Measurements from ENCODE around the gene PA2G4.
A peak's percentile ranks its signal among the peaks of the same experiment; 100 is the strongest.

PA2G4 gene

DNA sequence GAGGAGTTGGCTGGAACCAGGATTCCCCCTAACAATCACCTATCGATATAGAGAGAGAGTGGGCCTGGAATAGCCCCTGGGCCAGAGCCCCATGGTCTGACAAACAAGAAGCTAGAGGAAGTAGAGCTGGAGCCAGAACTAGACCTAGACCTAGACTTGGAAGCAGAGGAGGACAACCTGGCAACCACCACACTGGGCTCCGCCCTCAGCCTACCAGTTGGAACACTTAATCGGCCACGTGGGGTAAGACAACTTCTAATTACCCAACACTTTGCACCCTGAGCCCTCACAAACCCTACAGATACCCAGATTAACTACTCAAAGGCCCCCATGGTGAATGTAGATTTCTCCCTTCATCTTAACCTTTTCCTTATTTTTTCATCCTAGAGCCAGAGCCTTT lies 4.6 kb upstream of the PA2G4 start:
- Histone ChIP-seq H3K36me3 (ENCODE audit: control insufficient read depth, insufficient read depth, low read length) (peaks cover 36% of the 10 kb centered on the region), H3K4me1 (ENCODE audit: control insufficient read depth, insufficient read depth, low read length) (no peaks in the 10 kb centered on the region), H3K4me3 (ENCODE audit: low read length) (no peak overlapping the region), H3K9me3 (ENCODE audit: control insufficient read depth, insufficient read depth, low read length) (no peaks in the 10 kb centered on the region), H3K27ac (ENCODE audit: low read length) (no peak overlapping the region), H3K27me3 (ENCODE audit: control insufficient read depth, insufficient read depth, low read length) (no peaks in the 10 kb centered on the region)
- WGBS (ENCODE audit: insufficient coverage, insufficient read length) = no CpG with 5 or more reads among the region's 4 CpGs
- DNase-seq (ENCODE audit: low read depth, low spot score) = no peak

GRCh38 chr12:56101045-56101444 lies 3.3 kb upstream of the PA2G4 start:
- Histone ChIP-seq H3K27ac (ENCODE audit: low read length) (no peak overlapping the region), H3K4me1 (ENCODE audit: control insufficient read depth, insufficient read depth, low read length) (no peaks in the 10 kb centered on the region)
- WGBS (ENCODE audit: insufficient coverage, insufficient read length) = 100% methylated on average over 2 of the region's 14 CpGs

DNA sequence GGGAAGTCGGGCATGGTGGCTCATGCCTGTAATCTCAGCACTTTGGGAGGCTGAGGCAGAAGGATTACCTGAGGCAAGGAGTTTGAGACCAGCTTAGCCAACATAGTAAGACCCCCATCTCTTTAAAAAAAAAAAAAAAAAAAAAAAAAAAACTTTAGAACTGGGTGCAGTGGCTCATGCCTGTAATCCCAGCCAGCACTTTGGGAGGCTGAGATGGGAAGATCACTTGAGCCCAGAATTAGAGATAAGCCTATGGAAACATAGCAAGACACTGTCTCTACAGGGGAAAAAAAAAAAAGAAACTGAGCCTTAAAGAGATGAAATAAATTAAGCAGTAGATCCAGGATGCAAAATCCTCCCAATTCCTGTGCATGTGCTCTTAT lies 1.7 kb upstream of the PA2G4 start:
- Histone ChIP-seq H3K36me3 (ENCODE audit: control insufficient read depth, insufficient read depth, low read length) (peaks cover 32% of the 10 kb centered on the region), H3K4me1 (ENCODE audit: control insufficient read depth, insufficient read depth, low read length) (no peaks in the 10 kb centered on the region), H3K9me3 (ENCODE audit: control insufficient read depth, insufficient read depth, low read length) (no peaks in the 10 kb centered on the region), H3K4me3 (ENCODE audit: low read length) (no peak overlapping the region), H3K27ac (ENCODE audit: low read length) (no peak overlapping the region), H3K27me3 (ENCODE audit: control insufficient read depth, insufficient read depth, low read length) (no peaks in the 10 kb centered on the region)
- no peak for DNase-seq (ENCODE audit: low read depth, low spot score)
- WGBS (ENCODE audit: insufficient coverage, insufficient read length) = no CpG with 5 or more reads among the region's 1 CpG

More at GRCh38 chr12:56101045-56101444, 3.3 kb upstream of the PA2G4 start:
- peaks cover 35% of the 10 kb centered on the region for H3K36me3 ChIP-seq (ENCODE audit: control insufficient read depth, insufficient read depth, low read length)
- no peaks in the 10 kb centered on the region for H3K9me3 ChIP-seq (ENCODE audit: control insufficient read depth, insufficient read depth, low read length)
- H3K27me3 ChIP-seq (ENCODE audit: control insufficient read depth, insufficient read depth, low read length) = no peaks in the 10 kb centered on the region
- H3K4me3 ChIP-seq (ENCODE audit: low read length) = no peak overlapping the region
- DNase-seq (ENCODE audit: low read depth, low spot score) = no peak

- peaks cover 31% of the 10 kb centered on the region for H3K36me3 ChIP-seq (ENCODE audit: control insufficient read depth, insufficient read depth, low read length)
- DNase-seq (ENCODE audit: low read depth, low spot score) = no peak
- no peaks in the 10 kb centered on the region for H3K9me3 ChIP-seq (ENCODE audit: control insufficient read depth, insufficient read depth, low read length)
- H3K4me3 ChIP-seq (ENCODE audit: low read length) = no peak overlapping the region; the same call in 1 of the 2 replicates
- H3K4me1 ChIP-seq (ENCODE audit: control insufficient read depth, insufficient read depth, low read length) = no peaks in the 10 kb centered on the region
- no CpG with 5 or more reads among the region's 6 CpGs for whole genome bisulfite sequencing (ENCODE audit: insufficient coverage, insufficient read length)
- H3K27ac ChIP-seq (ENCODE audit: low read length) = no peak overlapping the region
- no peaks in the 10 kb centered on the region for H3K27me3 ChIP-seq (ENCODE audit: control insufficient read depth, insufficient read depth, low read length)
Measured at GRCh38 chr12:56103066-56103711, 1.2 kb upstream of the PA2G4 start.

DNA sequence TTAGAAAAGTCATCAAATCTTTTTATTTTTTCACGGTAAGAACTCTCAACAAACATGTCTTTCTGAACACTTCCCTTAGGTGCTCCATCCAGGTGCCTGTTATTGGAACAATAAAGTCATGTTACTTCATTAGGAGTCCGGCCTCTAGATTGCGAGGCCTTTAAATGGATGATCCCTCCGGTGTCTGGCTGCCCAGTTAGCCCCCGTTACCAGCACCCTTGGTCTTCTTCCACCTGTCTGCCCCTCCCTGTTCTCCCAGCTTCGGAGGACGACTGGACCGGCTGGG lies 593 bp upstream of the PA2G4 start:
- Histone ChIP-seq H3K27ac (ENCODE audit: low read length) (no peak overlapping the region), H3K36me3 (ENCODE audit: control insufficient read depth, insufficient read depth, low read length) (peaks cover 27% of the 10 kb centered on the region), H3K9me3 (ENCODE audit: control insufficient read depth, insufficient read depth, low read length) (no peaks in the 10 kb centered on the region), H3K27me3 (ENCODE audit: control insufficient read depth, insufficient read depth, low read length) (no peaks in the 10 kb centered on the region), H3K4me3 (ENCODE audit: low read length) (peak overlapping the region; percentile 60; the same call in 1 of the 2 replicates), H3K4me1 (ENCODE audit: control insufficient read depth, insufficient read depth, low read length) (no peaks in the 10 kb centered on the region)
- no peak for DNase-seq (ENCODE audit: low read depth, low spot score)
- WGBS (ENCODE audit: insufficient coverage, insufficient read length) = no CpG with 5 or more reads among the region's 8 CpGs

- Histone ChIP-seq H3K36me3 (ENCODE audit: control insufficient read depth, insufficient read depth, low read length) (peaks cover 25% of the 10 kb centered on the region), H3K27me3 (ENCODE audit: control insufficient read depth, insufficient read depth, low read length) (no peaks in the 10 kb centered on the region), H3K9me3 (ENCODE audit: control insufficient read depth, insufficient read depth, low read length) (no peaks in the 10 kb centered on the region), H3K4me3 (ENCODE audit: low read length) (peak overlapping the region; percentile 75), H3K4me1 (ENCODE audit: control insufficient read depth, insufficient read depth, low read length) (no peaks in the 10 kb centered on the region), H3K27ac (ENCODE audit: low read length) (no peak overlapping the region)
- no peak for DNase-seq (ENCODE audit: low read depth, low spot score)
- no CpG with 5 or more reads among the region's 40 CpGs for WGBS (ENCODE audit: insufficient coverage, insufficient read length)
Measured at GRCh38 chr12:56104815-56105608, 653 bp downstream of the PA2G4 start.

DNA sequence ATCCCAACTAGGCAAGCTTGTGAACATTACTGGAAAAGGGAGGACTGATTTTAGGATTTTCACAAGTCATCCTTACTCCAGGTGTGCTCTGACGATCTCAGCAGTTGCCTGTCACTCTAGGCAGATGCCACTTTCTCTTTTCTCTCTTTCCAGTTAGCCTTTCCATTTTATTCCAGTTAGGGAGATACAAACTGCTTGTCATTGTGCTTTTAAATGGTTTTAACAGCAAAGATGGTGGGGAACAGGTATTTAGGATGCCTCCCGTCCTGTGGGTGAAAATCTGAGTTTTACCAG lies 1.2 kb downstream of the PA2G4 start:
- Histone ChIP-seq H3K27ac (ENCODE audit: low read length) (no peak overlapping the region), H3K27me3 (ENCODE audit: control insufficient read depth, insufficient read depth, low read length) (no peaks in the 10 kb centered on the region), H3K4me1 (ENCODE audit: control insufficient read depth, insufficient read depth, low read length) (no peaks in the 10 kb centered on the region), H3K9me3 (ENCODE audit: control insufficient read depth, insufficient read depth, low read length) (no peaks in the 10 kb centered on the region), H3K36me3 (ENCODE audit: control insufficient read depth, insufficient read depth, low read length) (peaks cover 28% of the 10 kb centered on the region), H3K4me3 (ENCODE audit: low read length) (peak overlapping the region; percentile 75; the same call in 1 of the 2 replicates)
- no peak for DNase-seq (ENCODE audit: low read depth, low spot score)
- WGBS (ENCODE audit: insufficient coverage, insufficient read length) = no CpG with 5 or more reads among the region's 2 CpGs

DNA sequence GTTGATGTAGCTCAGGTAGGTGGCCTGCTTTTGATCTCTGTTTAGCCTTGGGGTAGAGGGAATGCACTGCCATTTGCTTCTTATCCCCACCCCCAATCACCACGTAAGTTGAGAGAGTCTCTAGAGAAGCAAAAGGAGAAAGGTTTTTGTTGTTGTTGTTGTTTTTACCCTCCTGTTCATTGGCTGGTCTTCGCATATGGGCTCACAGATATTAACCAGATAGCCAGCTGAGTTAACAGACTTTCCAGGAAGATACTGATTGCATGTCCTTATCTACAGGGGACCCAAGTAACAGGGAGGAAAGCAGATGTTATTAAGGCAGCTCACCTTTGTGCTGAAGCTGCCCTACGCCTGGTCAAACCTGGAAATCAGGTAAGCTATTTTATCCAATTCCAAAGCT lies 2.9 kb downstream of the PA2G4 start:
- H3K4me1 ChIP-seq (ENCODE audit: control insufficient read depth, insufficient read depth, low read length) = no peaks in the 10 kb centered on the region
- H3K27me3 ChIP-seq (ENCODE audit: control insufficient read depth, insufficient read depth, low read length) = no peaks in the 10 kb centered on the region
- no peak overlapping the region for H3K4me3 ChIP-seq (ENCODE audit: low read length)
- no peak for DNase-seq (ENCODE audit: low read depth, low spot score)
- no CpG with 5 or more reads among the region's 3 CpGs for WGBS (ENCODE audit: insufficient coverage, insufficient read length)
- H3K9me3 ChIP-seq (ENCODE audit: control insufficient read depth, insufficient read depth, low read length) = no peaks in the 10 kb centered on the region
- peaks cover 34% of the 10 kb centered on the region for H3K36me3 ChIP-seq (ENCODE audit: control insufficient read depth, insufficient read depth, low read length)
- no peak overlapping the region for H3K27ac ChIP-seq (ENCODE audit: low read length)

DNA sequence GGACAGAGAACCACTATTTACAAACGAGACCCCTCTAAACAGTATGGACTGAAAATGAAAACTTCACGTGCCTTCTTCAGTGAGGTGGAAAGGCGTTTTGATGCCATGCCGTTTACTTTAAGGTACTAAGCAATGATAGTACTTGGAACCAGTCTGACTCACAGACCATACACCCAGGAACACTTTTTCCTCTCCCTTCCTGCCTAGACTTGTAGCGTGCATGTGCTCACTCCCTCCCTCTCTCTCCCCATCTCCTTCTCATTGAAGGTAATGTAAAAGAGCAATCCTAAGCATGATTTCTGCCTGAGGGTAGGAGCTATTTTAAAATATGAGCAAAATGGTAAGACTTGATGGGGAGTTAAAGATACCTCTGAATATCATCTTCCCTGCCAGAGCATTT lies 6.2 kb downstream of the PA2G4 start:
- H3K27ac ChIP-seq (ENCODE audit: low read length) = no peak overlapping the region
- H3K4me1 ChIP-seq (ENCODE audit: control insufficient read depth, insufficient read depth, low read length) = no peaks in the 10 kb centered on the region
- peaks cover 37% of the 10 kb centered on the region for H3K36me3 ChIP-seq (ENCODE audit: control insufficient read depth, insufficient read depth, low read length)
- no CpG with 5 or more reads among the region's 5 CpGs for WGBS (ENCODE audit: insufficient coverage, insufficient read length)
- no peaks in the 10 kb centered on the region for H3K27me3 ChIP-seq (ENCODE audit: control insufficient read depth, insufficient read depth, low read length)
- H3K4me3 ChIP-seq (ENCODE audit: low read length) = no peak overlapping the region
- H3K9me3 ChIP-seq (ENCODE audit: control insufficient read depth, insufficient read depth, low read length) = no peaks in the 10 kb centered on the region
- no peak for DNase-seq (ENCODE audit: low read depth, low spot score)

DNA sequence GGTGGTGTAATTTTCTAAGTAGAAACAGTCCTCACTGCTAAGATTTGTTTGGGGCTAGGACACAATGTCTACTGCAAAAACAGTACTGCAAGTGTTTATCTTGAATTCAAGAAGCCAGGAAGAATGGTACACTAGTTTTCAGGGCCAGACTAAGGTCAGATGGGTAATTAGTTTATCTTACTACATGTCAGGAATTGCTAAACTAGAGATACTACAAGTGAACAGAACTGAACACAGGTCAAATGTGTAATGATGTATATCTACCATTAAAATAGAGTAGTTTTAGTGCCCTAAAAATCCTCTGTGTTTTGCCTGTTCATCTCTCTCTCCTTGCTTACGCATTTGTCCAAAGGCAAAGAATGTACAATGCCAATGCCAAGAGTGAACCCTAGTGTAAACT lies 9.7 kb downstream of the PA2G4 start:
- WGBS (ENCODE audit: insufficient coverage, insufficient read length) = no CpG with 5 or more reads among the region's 1 CpG
- H3K4me3 ChIP-seq (ENCODE audit: low read length) = no peak overlapping the region
- H3K4me1 ChIP-seq (ENCODE audit: control insufficient read depth, insufficient read depth, low read length) = peaks cover 2% of the 10 kb centered on the region; the same call in 1 of the 2 replicates
- no peaks in the 10 kb centered on the region for H3K27me3 ChIP-seq (ENCODE audit: control insufficient read depth, insufficient read depth, low read length)
- no peak for DNase-seq (ENCODE audit: low read depth, low spot score)
- no peak overlapping the region for H3K27ac ChIP-seq (ENCODE audit: low read length)
- peaks cover 29% of the 10 kb centered on the region for H3K36me3 ChIP-seq (ENCODE audit: control insufficient read depth, insufficient read depth, low read length)
- H3K9me3 ChIP-seq (ENCODE audit: control insufficient read depth, insufficient read depth, low read length) = no peaks in the 10 kb centered on the region

GRCh38 chr12:56115329-56115728 lies 11.0 kb downstream of the PA2G4 start:
- no CpG with 5 or more reads among the region's 10 CpGs for WGBS (ENCODE audit: insufficient coverage, insufficient read length)
- Histone ChIP-seq H3K27me3 (ENCODE audit: control insufficient read depth, insufficient read depth, low read length) (no peaks in the 10 kb centered on the region), H3K27ac (ENCODE audit: low read length) (no peak overlapping the region), H3K4me3 (ENCODE audit: low read length) (peak overlapping the region; percentile 90; the same call in 1 of the 2 replicates), H3K4me1 (ENCODE audit: control insufficient read depth, insufficient read depth, low read length) (peaks cover 2% of the 10 kb centered on the region; the same call in 1 of the 2 replicates), H3K9me3 (ENCODE audit: control insufficient read depth, insufficient read depth, low read length) (no peaks in the 10 kb centered on the region), H3K36me3 (ENCODE audit: control insufficient read depth, insufficient read depth, low read length) (peaks cover 22% of the 10 kb centered on the region)
- DNase-seq (ENCODE audit: low read depth, low spot score) = no peak

Measured in iPS DF 6.9 (cell line).